ENCODE results near the gene PANK4.

The PANK4 gene

GRCh38 chr1:2528016-2528415 lies 1.6 kb upstream of the PANK4 start:
- no peak for DNase-seq

GRCh38 chr1:2527556-2527860 lies 1.1 kb upstream of the PANK4 start:
- DNase-seq = no peak

GRCh38 chr1:2526824-2527555 lies 594 bp upstream of the PANK4 start:
- no peak for DNase-seq

GRCh38 chr1:2525572-2525919 lies 850 bp downstream of the PANK4 start:
- DNase-seq = no peak

GRCh38 chr1:2523891-2524609 lies 2.3 kb downstream of the PANK4 start:
- DNase-seq = no peak

- no peak for DNase-seq
Observed at GRCh38 chr1:2523191-2523890, 3.1 kb downstream of the PANK4 start.

GRCh38 chr1:2522230-2522629 lies 4.2 kb downstream of the PANK4 start:
- no peak for DNase-seq

DNA sequence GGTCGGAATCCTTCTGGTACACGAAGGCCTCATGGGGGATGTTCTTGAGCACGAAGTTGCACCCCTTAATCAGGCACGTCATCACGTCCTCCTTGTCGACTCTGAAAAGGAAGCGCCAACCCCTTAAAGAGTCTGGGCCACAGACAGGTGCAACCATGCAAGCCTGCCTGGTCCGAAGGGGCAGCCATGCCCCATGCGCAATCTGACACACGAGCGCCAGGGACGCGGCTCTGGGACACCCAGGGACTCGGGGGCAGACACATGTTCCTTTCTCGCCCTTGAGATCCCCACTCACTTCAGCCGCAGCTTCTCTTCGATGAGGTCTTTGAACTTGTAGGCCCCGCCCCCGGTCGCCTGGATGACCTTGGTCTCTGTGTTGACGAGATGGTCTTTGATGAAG lies 5.6 kb downstream of the PANK4 start:
- no peak for DNase-seq

- no peak for DNase-seq
Observed at GRCh38 chr1:2520206-2520605, 6.2 kb downstream of the PANK4 start.

GRCh38 chr1:2519729-2520128 lies 6.7 kb downstream of the PANK4 start:
- no peak for DNase-seq

GRCh38 chr1:2519029-2519685 lies 7.2 kb downstream of the PANK4 start:
- DNase-seq = no peak

GRCh38 chr1:2518528-2518927 lies 7.9 kb downstream of the PANK4 start:
- DNase-seq = no peak

DNA sequence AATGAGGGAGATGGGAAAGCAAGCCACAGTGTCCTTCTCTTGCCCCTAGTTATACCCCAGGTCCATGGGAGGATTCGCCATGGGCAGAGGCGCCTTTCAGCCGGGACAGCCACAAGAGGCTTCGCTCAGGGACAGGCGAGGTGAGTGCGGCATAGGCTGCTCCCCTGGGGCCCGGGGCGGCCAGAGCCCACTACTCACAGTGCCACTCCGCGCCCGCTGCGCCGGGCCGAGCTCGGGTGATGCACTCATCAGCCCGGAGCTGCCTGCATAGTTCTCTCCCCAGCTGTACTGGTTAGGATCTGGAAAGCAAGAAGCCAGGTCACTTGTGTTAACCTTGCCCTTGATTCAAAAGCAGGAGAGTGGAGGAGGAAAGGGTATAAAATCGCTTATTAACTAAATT lies 8.4 kb downstream of the PANK4 start:
- no peak for DNase-seq

DNA sequence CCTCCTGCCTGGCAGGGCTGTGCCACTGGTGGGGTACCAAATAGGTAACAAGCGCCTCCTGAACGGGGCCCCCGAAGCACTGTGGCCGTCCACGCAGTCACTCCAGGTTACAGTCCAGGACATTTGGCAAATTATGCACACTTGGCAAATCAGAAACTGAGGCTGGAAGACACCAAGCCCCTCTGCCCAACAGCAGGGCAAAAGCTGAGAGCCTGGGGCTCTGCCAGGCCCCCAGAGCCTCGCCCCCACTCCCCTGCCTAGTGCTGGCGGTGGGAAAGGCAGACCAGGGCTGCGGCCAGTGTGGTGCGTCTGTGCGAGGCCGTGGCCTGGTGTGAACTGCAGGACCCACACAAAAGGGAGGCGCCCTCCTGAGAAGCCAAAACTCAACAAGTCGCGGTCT lies 9.4 kb downstream of the PANK4 start:
- no peak for DNase-seq

- DNase-seq = no peak
Observed at GRCh38 chr1:2516124-2516523, 10.3 kb downstream of the PANK4 start.

- no peak for DNase-seq
Observed at GRCh38 chr1:2515763-2516080, 10.7 kb downstream of the PANK4 start.

GRCh38 chr1:2514863-2515762 lies 11.3 kb downstream of the PANK4 start:
- DNase-seq = no peak

GRCh38 chr1:2513939-2514652 lies 12.3 kb downstream of the PANK4 start:
- DNase-seq = no peak

DNA sequence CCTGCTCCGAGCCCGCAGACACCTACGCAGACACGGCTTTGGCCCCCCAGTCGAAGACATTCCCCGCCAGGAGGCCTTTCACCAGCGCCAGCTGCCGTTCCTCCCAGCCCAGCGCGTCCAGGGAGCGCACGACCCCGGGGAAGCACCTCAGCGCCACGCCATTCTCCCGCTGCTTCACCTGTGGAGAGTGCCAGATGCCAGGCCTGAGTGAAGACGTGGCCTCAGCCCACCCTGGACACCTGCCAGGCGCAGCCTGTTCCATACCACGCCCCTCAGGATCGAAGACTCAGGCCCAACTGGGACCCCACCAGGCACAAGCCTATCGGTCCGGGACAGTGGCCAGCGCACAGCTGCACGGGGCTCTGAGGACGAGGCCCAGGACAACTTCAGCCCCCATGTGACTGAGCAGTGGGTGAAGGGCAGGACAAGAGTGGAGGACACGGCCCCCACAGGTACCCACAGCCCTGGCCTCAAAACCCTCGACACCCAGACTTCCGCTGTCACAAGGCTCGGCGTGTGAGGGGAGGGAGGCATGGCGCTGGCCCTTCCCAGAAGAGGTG lies 13.5 kb downstream of the PANK4 start:
- no peak for DNase-seq

GRCh38 chr1:2510366-2511155 lies 15.8 kb downstream of the PANK4 start:
- DNase-seq = no peak

DNA sequence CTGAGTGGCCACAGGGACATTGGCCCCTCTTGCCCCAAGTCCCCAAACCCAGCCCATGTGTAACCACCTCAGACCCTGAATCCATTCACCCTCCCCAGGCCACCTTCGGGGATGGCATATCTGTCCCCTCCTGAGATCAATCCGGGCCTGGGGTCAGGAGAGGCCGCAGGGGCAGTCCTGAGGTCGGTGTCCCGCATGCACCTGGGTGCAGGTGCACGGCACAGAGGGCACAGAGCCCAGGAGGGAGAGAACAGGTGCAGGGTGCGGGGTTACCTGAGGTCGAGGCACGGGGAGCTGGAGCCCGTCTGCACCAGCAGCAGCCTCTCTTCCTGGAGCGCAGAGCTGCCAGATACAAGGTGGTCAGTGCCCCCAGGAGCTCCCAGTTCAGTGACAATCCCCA lies 16.8 kb downstream of the PANK4 start:
- DNase-seq = no peak
